Fibroblast of skin of abdomen (primary cell): ENCODE measurements around the gene RGS10.

Experiments used
- DNase-seq: peaks from one replicate; pipeline ENCODE4 v3.0.0-alpha.2; 2013

The RGS10 gene

DNA sequence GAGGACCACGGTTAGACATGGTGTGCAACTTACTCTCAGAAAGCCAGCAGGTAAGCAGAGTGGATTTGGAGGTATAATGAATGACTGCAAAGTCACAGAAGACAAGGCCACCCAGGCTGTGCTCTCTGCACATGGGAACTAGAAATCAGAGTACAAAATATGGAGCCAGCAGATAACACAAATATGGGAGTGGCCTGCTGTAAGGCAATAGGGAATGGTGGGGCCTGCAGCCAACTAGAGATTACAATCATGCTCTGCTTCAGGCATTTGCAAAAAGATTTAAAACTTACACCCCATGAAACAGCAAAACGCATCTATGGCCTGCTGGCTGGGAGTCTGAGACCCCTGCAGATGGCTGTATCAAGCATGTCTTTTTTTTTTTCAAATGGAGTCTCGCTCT, 47.0 kb downstream of the RGS10 start:
- no peak for DNase-seq

DNA sequence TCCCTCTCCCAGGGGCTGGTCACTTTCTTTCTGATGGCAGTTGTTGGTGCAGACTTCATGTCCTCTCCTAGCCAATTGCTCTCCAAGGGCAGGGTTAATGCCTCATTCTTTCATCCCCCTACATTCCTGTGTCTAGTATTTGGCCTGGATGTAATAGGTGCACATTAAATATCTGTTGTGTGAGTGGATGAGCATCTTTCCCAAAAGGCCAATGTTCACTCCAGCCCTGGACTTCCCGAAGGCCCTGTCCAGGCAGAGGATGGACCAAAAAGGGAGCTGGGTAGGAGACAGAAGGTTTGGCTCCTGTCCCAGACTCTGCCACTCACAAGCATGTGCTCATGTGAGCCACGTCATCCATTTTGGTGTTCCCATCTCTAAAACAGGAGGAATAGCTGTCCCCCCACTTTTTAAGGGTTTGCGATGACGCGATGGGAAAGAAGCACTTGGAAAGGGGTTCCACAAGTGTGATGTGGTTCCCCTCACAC, 47.5 kb downstream of the RGS10 start:
- no peak for DNase-seq

DNA sequence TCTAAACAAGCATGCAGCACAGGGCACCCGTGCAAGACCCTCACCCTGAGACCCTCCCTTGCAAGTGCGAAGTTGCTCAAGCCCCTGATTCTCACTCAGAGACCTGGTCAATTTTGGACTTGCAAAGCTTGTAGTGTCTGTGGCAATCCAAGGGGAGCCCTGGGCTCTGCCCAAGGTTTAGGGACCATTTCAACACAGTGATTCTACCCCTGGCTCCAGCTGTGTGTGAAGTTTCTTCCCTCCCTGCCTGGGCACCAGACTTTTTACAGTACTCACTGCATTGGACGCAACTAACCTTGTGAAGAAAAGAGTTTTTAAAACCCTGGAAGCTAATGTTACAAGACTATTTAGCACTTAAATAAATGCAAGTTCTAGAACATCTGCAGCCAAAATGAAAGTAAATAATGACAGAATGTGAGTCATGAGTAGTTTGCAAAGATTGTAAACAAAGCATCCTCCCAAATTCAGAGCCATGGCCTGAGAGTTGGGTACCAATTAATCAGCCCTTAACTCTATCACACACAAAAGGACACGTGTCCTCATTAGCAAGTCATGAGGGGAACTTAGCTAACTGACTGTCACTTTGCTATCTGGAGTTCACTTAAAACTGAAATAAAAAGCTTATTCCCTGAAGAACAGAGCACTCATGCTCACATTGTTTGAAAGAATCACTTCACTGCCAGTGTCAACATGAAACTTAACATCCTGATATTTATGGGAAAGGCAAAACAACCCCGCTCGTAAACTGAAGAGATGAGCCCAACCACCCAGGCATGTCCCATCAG, 48.1 kb downstream of the RGS10 start:
- no peak for DNase-seq

DNA sequence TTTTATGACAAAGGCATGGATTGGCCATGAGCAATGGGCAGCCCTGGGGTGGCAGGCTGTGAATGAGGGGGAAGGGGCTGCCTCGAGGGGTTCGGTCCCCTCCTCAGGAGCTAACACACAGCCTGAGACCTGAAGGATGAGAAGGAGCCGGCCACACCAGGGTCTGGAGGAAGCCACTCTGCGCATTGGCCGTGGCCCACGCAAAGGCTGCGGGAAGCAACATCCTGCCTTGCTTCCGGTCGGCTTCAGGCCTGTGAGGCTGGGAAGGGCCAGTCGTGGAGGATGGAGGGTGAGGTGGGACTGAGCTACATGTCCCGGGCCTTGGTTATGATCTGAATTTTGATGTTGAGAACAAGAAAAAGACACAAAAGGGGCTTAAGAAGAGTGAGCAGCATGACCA, 49.4 kb downstream of the RGS10 start:
- DNase-seq: no peak

DNA sequence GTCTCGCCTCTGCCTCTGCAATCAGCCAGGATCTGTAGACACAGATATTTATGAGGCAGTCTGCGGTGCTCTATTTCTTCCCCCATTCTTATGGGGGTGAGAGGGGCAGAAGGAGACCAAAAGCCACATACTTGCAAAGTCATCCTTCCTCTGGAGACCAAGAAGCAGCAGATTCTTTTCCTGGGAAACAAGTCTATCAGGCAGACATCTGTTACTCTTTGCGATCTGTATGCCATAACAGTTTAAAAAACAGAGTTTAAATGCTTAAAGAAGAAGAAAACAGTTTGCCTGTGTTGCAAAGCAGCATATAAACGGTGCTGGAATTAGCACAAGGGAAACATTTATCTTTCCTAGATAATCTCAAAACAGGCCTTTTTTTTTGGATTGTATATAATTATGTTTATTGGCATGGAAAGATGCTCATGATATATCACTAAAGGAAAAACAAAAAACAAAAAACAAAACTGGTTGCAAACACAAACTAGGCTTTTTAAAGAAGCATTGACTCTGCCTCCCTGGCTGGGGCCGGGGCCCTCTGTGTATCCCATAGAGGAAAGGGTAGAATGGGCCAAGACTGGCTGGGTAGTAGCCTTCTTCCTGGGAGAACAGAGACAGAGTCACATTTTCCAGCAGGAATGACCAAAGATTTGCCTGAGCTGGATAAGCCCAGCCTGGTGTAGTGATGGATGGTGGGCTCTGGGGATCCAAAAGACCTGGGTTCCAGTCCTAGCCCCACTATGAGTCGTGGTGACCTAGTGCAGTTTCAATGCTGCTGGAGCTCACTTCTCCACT, 50.4 kb downstream of the RGS10 start:
- DNase-seq: no peak

DNA sequence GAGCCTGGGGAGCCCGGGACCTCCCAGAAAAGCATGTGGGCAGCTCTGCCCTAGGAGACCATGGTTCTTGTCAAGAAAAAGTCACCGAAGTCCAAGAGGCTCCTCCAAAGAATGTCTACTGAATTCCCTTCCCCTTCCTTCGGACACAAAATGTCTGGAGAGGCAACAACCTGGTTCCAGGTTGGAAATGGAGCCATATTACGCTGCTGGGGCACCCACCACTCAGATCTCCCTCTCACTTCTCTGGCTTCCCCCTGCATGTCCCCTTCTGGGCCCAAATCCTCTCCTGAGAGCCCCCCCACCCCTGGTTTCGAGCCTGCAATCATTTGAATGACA, 52.6 kb downstream of the RGS10 start:
- DNase-seq: no peak

DNA sequence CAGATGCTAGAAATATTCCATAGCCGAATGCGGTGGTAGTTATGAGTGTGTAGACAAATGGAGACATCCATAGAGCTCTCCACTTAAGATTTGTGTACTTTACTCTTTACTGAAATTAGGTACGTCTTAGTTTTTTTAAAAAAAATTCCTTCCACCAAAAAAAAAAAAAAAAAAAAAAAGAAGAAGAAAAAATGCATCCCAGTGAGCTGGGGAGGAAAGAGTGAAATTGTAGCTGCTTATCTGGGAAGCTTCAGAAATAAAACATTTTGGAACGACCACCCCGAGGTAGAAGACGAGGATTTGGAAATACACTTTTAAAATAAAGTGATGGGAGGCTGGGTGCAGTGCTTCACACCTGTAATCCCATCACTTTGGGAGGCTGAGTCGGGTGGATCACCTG, 53.8 kb downstream of the RGS10 start:
- DNase-seq: no peak

DNA sequence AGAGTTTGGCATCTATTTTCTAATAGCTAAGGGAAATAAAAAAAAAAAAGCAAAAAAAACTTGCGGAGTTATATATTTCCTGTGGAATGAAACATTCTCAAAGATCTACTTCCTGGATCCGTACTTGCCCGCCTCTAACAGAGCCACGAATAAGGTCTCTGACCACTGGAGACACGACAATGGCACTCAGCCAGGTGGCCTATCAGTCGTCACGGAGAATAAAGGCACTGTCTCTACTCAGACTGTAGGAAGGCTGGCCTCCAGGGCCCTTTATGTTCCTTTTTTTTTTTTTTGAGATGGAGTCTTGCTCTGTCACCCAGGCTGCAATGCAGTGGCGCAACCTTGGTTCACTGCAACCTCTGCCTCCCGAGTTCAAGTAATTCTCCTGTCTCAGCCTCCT, 58.7 kb downstream of the RGS10 start:
- DNase-seq: no peak

DNA sequence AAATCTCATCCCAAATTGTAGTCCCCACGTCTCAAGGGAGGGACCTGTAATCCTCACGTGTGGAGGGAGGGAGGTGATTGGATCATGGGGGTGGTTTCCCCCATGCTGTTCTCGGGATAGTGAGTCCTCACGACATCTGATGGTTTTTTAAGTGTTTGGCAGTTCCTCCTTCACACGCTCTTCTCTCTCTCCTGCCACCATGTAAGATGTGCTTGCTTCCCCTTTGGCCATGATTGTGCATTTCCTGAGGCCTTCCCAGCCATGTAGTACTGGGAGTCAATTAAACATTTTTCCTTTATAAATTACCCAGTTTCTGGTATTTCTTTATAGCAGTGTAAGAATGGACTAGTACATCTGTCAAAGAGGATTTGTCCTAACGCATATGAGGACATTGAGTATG, 59.5 kb downstream of the RGS10 start:
- no peak for DNase-seq

DNA sequence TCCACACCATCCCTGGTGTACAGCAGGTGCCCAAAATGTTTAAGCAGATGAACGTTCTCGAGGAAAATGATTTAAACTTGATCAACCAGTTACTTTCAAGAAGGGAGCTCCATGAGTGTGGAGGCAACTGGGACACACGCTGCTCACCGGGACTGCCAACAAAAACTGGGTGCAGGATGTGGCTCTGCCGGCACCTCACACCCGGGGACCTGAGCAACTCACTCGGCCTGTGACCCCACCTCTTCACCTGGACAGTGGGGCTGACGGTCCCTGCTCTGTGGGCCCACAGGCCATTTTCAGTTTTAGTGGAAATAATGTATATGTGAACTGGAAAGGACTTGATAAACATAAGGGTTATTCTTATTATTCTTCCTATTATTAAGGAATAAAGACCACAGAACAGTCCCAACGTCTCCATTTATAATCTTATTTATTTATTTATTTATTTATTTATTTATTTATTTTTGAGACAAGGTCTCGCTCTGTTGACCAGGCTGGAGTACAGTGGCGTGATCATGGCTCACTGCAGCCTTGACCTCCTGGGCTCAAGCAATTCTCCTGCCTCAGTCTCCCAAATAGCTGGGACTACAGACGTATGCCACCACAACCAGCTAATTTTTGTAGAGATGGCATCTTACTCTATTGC, 60.6 kb downstream of the RGS10 start:
- DNase-seq: no peak

DNA sequence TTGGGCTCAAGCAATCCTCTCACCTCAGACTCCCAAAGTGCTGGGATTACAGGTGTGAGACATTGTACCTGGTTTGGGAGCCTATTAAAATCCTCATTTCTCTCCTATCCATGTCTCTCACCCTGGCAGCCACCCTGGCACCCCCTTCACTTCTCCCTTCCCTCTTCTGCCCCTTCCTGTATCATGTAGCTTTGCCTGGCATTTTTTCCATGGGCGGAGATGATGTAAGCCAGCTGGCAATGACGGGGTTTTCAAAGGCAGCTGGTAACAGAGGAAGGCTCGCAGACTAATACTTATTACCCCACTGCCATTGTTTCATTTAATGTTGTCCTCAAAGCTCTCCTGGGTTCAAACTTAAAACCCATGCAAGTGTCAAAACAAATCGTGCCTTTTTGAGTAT, 61.9 kb downstream of the RGS10 start:
- no peak for DNase-seq

DNA sequence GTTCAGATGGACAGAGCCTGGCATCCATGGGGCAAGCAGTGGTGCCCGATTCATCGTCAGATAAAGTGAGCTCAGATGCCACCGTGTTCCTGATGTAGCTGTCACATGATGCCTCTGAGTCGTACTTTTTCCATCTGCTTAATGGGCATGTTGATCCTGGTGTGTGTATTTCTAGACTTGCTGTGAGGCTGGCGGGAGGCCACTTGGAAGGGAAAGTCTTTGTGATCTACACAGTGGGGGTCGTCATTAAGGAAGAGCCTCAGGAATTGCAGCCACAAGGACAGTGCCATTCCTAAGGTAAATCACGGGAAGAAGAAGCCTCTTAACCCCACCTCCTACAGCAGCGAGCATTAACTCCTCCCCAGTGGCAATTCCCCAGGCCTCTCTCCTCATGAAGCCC, 63.0 kb downstream of the RGS10 start:
- no peak for DNase-seq

DNA sequence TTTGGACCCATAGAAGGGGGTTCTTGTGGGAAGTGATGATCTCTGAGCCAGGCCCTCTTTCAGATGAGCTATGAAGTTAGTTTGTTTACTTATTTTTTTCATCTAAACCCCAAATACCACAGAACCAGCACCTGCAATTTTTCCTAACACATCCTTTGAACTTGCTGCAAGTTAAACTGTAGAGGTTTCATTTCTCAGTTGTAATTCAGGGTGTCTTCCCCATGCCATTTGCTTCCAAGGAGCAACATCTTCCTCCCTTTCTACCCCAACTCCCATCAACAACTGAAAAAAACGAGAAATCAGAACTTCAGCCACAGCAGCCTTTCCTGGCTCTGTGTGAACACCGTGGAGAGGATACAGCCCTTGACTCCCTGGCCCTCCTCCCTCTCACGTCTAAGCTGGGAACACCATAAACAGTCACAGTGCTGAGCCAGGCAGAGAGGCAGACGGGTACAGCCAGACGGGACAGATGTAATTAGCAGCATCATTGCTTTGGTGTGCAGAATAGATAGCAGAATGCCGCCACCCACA, 63.6 kb downstream of the RGS10 start:
- no peak for DNase-seq

DNA sequence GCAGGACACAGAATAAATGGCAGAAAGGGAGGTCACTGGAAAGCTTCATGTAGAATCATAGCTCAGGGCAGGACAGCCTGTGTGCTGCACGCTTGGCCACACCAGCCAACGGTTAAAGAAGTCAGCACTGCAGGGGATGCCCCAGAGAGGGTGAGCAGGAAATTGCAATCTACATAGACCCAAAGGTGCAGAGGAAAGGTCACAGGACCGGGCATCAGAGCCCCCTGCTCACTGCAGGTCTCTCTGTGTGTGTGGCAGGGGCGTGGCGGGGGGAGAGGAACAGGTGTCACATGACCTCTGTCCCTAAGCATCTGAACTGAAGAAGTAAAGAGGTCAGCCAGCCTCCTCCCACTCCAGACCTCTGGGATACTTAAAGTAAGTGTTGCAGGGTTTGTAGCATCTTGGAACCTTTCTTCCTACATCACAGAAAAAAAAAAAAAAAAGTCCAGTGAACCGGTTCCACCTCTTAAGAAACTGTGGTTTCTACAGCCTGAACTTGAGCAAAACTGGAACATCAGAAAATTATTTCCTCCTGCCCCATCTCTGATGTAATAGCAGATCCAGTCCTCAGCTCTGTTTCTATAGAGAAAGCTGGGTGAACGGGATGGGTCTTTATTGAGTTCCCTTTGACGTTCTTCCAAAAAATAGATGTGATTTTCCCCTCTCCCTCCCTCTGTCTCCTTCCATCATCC, 64.3 kb downstream of the RGS10 start:
- DNase-seq: no peak

DNA sequence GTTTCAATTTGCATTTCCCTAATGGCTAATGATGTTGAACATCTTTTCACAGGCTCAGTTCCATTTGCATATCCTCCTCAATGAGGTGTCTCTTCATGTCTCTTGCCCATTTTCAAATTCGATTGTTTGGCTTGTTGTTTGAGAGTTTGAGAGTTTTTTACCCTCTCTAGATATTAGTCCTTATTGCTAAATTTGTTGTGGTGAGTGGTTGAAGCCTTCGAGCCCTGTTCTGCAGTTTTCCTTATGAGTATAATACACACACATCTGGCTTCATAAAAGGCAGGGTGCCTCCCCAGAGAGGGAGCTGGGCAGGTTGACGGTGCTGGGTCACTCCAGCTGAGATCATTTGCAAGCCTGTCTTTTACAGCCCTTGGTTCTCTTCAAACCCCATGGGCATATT, 65.1 kb downstream of the RGS10 start:
- DNase-seq: no peak

DNA sequence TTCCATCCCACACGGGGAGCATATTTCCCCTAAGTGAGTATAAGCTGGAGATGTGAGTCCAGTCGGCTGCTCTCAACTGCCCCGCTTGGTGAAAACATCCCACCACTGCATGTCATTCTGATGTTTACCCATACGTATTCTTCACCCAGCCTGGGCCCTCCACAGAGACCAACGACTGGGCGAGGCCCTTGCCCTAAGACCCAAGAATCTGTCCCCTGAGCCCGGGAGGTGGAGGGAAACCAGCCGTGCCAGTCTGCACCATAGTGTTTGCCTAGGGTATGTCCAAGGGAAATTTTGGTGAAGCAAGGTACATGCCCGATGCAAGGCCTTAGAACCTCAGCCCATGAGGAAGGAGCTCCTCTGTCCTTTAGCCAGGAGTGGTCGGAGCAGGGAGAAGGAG, 67.9 kb downstream of the RGS10 start:
- DNase-seq: no peak

DNA sequence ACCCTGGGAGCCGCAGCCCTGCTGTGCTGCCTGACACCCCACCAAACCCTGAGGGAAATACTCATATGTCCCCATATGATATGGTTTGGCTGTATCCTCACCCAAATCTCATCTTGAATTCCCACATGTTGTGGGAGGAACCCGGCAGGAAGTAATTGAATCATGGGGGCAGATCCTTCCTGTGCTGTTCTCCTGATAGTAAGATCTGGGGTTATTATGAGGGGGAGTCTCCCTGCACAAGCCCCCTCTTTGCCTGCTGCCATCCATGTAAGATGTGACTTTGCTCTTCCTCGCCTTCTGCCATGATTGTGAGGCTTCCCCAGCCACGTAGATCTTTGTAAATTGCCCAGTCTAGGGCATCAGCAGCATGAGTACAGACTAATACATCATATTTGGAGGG, 68.7 kb downstream of the RGS10 start:
- DNase-seq: no peak

DNA sequence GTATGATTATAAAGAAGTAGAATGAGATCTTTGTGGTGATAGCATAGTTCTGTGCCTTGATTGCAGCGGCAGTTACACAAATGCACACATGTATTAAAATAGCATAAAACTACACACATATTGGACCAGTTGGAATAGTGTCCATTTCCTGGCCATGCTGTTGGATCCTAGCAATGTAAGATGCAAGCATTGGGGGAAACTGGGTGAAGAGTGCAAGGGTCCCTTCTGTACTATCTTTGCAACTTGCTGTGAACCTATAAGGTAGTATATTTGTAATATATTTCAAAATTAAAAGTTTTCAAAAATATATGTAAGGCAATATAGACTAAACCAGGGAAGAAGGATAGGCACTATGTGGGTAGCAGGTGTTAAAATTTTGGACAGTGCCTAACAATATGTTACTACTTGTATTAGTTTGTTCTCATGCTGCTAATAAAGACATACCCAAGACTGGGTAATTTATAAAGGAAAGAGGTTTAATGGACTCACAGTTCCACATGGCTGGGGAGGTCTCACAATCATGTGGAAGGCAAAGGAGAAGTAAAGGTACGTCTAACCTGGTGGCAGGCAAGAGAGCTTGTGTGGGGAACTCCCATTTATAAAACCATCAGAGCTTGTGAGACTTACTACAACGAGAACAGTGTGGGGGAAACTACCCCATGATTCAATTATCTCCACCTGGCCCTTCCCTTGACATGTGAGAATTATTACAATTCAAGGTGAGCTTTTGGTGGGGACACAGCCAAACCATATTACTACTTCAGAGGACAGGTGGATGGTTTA, 71.4 kb downstream of the RGS10 start:
- DNase-seq: no peak

DNA sequence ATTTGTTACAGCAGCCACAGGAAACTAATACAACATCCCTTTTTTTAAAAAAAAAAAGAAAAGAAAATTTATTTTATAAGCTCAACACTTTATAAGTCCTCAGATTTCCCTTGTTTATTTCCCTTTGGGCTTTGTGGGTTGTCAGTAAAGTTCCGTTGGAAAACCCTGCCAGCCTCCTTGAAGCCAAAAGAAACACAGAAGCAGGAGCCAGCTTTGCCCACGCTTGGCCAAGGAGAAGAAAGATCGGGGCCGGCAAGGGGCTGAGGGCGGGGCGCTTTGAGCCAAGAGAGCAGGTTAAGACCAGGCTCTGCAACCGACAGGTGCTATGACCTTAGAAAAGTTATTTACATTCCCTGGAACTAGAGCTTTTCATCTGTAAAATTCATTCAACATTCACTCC, 72.7 kb downstream of the RGS10 start:
- DNase-seq: no peak

DNA sequence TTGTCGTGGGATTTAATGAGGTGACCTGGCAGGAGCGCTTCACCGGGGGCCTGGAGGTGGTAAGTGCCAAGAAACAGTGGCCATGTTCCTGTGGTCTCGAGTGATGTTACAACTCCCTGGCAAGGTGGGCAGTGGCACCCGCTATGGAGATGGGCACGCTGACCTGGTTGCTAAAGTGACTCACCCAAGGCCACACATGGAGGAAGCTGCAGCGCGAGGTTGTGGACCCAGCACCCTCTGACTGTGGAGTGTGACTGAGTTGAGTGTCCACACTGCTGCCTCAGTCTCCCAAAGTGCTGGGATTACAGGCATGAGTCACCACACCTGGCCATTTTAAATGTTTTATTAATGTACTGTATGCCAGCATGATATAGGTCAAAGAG, 73.2 kb downstream of the RGS10 start:
- DNase-seq: no peak

DNA sequence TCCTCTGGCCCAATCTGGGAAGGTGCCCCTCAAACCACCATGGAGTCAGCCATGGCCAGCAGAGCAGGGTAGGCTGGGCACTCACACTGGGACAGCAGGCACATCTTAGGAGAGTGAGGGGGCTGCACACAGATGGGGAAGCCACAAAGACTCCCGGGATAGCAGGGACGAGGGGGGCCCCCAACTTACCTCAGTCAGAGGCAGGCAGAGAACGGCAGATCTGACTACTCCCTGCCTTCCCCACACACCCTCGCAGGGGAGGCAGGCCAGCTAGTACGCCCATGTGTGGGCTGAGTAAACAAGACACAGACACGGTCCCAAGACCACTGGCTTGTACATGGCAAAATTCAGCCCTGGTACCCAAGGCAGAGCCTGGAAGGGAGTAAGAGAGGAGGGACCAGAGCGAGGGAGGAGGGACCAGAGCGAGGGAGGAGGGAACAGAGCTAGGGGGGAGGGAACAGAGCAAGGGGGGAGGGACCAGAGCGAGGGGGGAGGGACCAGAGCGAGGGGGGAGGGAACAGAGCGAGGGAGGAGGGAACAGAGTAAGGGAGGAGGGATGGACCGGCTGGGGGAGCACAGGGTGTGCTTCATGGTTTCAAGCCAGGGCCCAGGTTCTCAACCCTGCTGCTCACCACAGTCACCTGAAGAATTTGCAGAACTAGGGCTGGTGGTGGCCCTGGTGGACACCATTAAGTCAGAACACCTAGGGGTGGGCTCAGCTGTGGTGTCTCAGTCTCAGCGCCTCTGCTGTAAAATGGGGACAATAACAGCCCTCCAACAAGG, 73.8 kb downstream of the RGS10 start:
- DNase-seq: no peak
